Panc1 (cell line): ENCODE results near the gene SNED1. TPM values are rescaled to one million over a fixed set of nuclear protein-coding genes. Genes with fewer than 3 reads are reported as not detected.

ENCODE experiments used
- ATAC-seq: fragments of 200-7000 bp; cut with Tn5 transposase; 2 replicates; pipeline ENCODE4 v1.9.1; 2020; ENCODE audit warnings: mild to moderate bottlenecking, moderate library complexity
- BruUV-seq: library from RNA; stranded (reverse); fragments of 400-500 nt; replicated peaks from 2 replicates; lab custom pipeline; 2021; lab: Mats Ljungman, UMichigan
- CTCF ChIA-PET: fragments of 300-600 bp; sonication (Branson Sonifier 250); formaldehyde crosslinking; loops from one replicate; lab custom pipeline; 2022; ENCODE audit warnings: antibody characterized with exemption; lab: Charles Lee
- POLR2A ChIA-PET: fragments of 300-600 bp; sonication (Branson Sonifier 250); formaldehyde crosslinking; loops from one replicate; lab custom pipeline; 2022; ENCODE audit warnings: antibody characterized with exemption; lab: Charles Lee
- DNase-seq: peaks from one replicate; pipeline ENCODE4 v3.0.0-alpha.2; 2010; ENCODE audit warnings: low read depth, low spot score
- H3K27ac ChIP-seq: 2 replicates; pipeline ENCODE4 v1.5.1; 2011; ENCODE audit warnings: mild to moderate bottlenecking, low read length, inconsistent platforms
- H3K27me3 ChIP-seq: fragments of 200-500 bp; sonication (Bioruptor generic); 2 replicates; pipeline ENCODE4 v1.6.0; 2014; ENCODE audit warnings: low read length, inconsistent platforms; ENCODE audit not compliant: control insufficient read depth, insufficient read depth
- H3K36me3 ChIP-seq: fragments of 200-500 bp; sonication (Bioruptor generic); 2 replicates; pipeline ENCODE4 v1.5.1; 2014; ENCODE audit warnings: inconsistent platforms, mild to moderate bottlenecking, low read length, moderate library complexity; ENCODE audit not compliant: control insufficient read depth, insufficient read depth
- H3K4me1 ChIP-seq: 2 replicates; pipeline ENCODE4 v1.5.1; 2011; ENCODE audit warnings: inconsistent platforms, mild to moderate bottlenecking, low read length, moderate library complexity; ENCODE audit not compliant: control insufficient read depth, insufficient read depth
- H3K4me3 ChIP-seq, 2 experiments: 2 replicates each; pipeline ENCODE4 v1.5.1; 2011 to 2012; ENCODE audit warnings: low read depth in 2 of 2, low read length in 2 of 2, mild to moderate bottlenecking in 2 of 2, inconsistent platforms in 1 of 2, moderate library complexity in 1 of 2
- H3K9me3 ChIP-seq: fragments of 200-500 bp; sonication (Bioruptor generic); 2 replicates; pipeline ENCODE4 v1.5.1; 2014; ENCODE audit warnings: low read depth, mild to moderate bottlenecking, inconsistent platforms, low read length, moderate library complexity; ENCODE audit not compliant: control insufficient read depth, insufficient read depth
- CTCF ChIP-seq: fragments of 450-650 bp; IDR thresholded peaks from 2 replicates; pipeline ENCODE4 v1.5.1; 2017; ENCODE audit warnings: mild to moderate bottlenecking
- POLR2AphosphoS5 ChIP-seq: IDR thresholded peaks from 2 replicates; pipeline ENCODE4 v1.6.1; 2012; ENCODE audit warnings: mild to moderate bottlenecking, low read depth, low read length, moderate library complexity
- REST ChIP-seq, 2 experiments: IDR thresholded peaks; 2 replicates each; pipeline ENCODE4 v1.6.1; 2011 to 2012; ENCODE audit warnings: low read depth in 2 of 2, control low read depth in 1 of 2, low read length in 1 of 2, mild to moderate bottlenecking in 1 of 2, moderate library complexity in 1 of 2; ENCODE audit not compliant: insufficient read depth in 1 of 2
- SIN3A ChIP-seq: IDR thresholded peaks from 2 replicates; pipeline ENCODE4 v1.6.1; 2012; ENCODE audit warnings: low read depth, mild to moderate bottlenecking, low read length, moderate library complexity, borderline replicate concordance; ENCODE audit not compliant: insufficient read depth
- TCF7L2 ChIP-seq: IDR thresholded peaks from 2 replicates; pipeline ENCODE4 v1.6.1; 2011; ENCODE audit warnings: mild to moderate bottlenecking, low read depth, low read length, inconsistent platforms
- in situ Hi-C: cut with HindIII; loops from 2 replicates; pipeline ENCODE4 v1.10.0; 2016; ENCODE audit warnings: low sequenced_read_pairs, low pct_unique_long_range_greater_than_20kb
- intact Hi-C: fragments of 100-400 bp; cut with micrococcal nuclease; formaldehyde crosslinking; loops from one replicate; pipeline ENCODE4 v1.10.0; 2022; ENCODE audit not compliant: unreplicated experiment
- total RNA-seq: library from RNA; stranded (reverse); gene quantifications from one replicate; pipeline ENCODE4 v1.2.1, GENCODE V29; 2021; ENCODE audit not compliant: unreplicated experiment

The SNED1 gene
- total RNA-seq, 1 experiment from 2014 or later = 11.0 TPM

GRCh38 chr2:241136191-241136590 lies 137.8 kb downstream of the SNED1 start:
- TF ChIP-seq SIN3A (no peak), CTCF (no peak), TCF7L2 (no peak), REST (IDR thresholded peaks at IDR 0.05; ENCODE audit: insufficient read depth in 1 of 2, low read depth in 2 of 2, low read length in 1 of 2) (no peak)
- Histone ChIP-seq H3K36me3 (no peaks in the 10 kb centered on the region), H3K4me3 (no peak overlapping the region), H3K9me3 (no peaks in the 10 kb centered on the region), H3K4me1 (no peaks in the 10 kb centered on the region), H3K27me3 (no peaks in the 10 kb centered on the region), H3K27ac (no peak overlapping the region)
- BruUV-seq = no TSS peak
- POLR2A ChIA-PET = interaction anchor here (0.6 kb wide), 1 partner anchor 109 kb away, joined by 4 read pairs; no protein-coding TSS in a partner anchor
- in situ Hi-C loops = no loop called here
- ATAC-seq (no peak), DNase-seq (no peak)
- CTCF ChIA-PET = no interaction called here
- intact Hi-C loops = no loop called here

- no peaks in the 10 kb centered on the region for H3K4me1 ChIP-seq
- no peak overlapping the region for H3K27ac ChIP-seq
- POLR2A ChIA-PET = no interaction called here
- no peak overlapping the region for H3K4me3 ChIP-seq
- DNase-seq = no peak
- ATAC-seq = no peak
- CTCF ChIA-PET = no interaction called here
- in situ Hi-C loops = no loop called here
- no peaks in the 10 kb centered on the region for H3K27me3 ChIP-seq
- TF ChIP-seq REST (IDR thresholded peaks at IDR 0.05; ENCODE audit: insufficient read depth in 1 of 2, low read depth in 2 of 2, low read length in 1 of 2) (no peak), POLR2AphosphoS5 (no peak), SIN3A (no peak), TCF7L2 (no peak), CTCF (no peak)
- no peaks in the 10 kb centered on the region for H3K9me3 ChIP-seq
- no TSS peak for BruUV-seq
- no peaks in the 10 kb centered on the region for H3K36me3 ChIP-seq
- intact Hi-C loops = no loop called here
Measured at GRCh38 chr2:241136661-241137260, 138.3 kb downstream of the SNED1 start.
